B cell (primary cell): Measurements from ENCODE around the gene GNG2. TPM values are rescaled to one million over a fixed set of nuclear protein-coding genes. Genes with fewer than 3 reads are reported as not detected.

Experiments used
- ATAC-seq: fragments of 200-7000 bp; cut with Tn5 transposase; one replicate; pipeline ENCODE4 v1.10.0; 2021; ENCODE audit warnings: low read depth, mild to moderate bottlenecking, moderate number of reproducible peaks, moderate library complexity
- CTCF ChIA-PET: fragments of 350-600 bp; sonication (Branson Sonifier 250); formaldehyde crosslinking; loops from one replicate; lab custom pipeline; 2021; ENCODE audit warnings: antibody characterized with exemption, inconsistent platforms; lab: Charles Lee
- POLR2A ChIA-PET: fragments of 350-600 bp; sonication (Branson Sonifier 250); formaldehyde crosslinking; loops from one replicate; lab custom pipeline; 2021; ENCODE audit warnings: antibody characterized with exemption; lab: Charles Lee
- DNase-seq: peaks from one replicate; pipeline ENCODE4 v3.0.0; 2013
- H2AFZ ChIP-seq: 2 replicates; pipeline ENCODE4 v1.6.1; 2012; ENCODE audit warnings: mild to moderate bottlenecking, low read depth, low read length; ENCODE audit not compliant: insufficient read depth, poor library complexity, severe bottlenecking
- H3K27ac ChIP-seq, 2 donors: 1 replicate in 1 of 2; 2 replicates in 1 of 2; pipeline ENCODE4 v1.5.1; 2012 to 2013; ENCODE audit warnings: low read length in 2 of 2, mild to moderate bottlenecking in 2 of 2, moderate library complexity in 1 of 2
- H3K27me3 ChIP-seq, 4 experiments: fragments of 200-600 bp in 1 of 4; sonication (generic) in 1 of 4; replicated peaks in 1 of 4; 1 replicate in 2 of 4; 2 replicates in 2 of 4; pipeline versions ENCODE4 v1.6.1 to v1.7.0; 2013 to 2016; ENCODE audit warnings: low read length in 3 of 4, mild to moderate bottlenecking in 2 of 4, mixed read lengths in 1 of 4, moderate library complexity in 1 of 4; ENCODE audit not compliant: insufficient read depth in 4 of 4, control insufficient read depth in 3 of 4; ENCODE audit errors: control extremely low read depth in 1 of 4
- H3K36me3 ChIP-seq, 2 experiments: replicated peaks in 1 of 2; 1 replicate in 1 of 2; 2 replicates in 1 of 2; pipeline versions ENCODE4 v1.6.1 to v1.7.1; 2013; ENCODE audit warnings: low read length in 1 of 2; ENCODE audit not compliant: insufficient read depth in 2 of 2, control insufficient read depth in 1 of 2; ENCODE audit errors: control extremely low read depth in 1 of 2, extremely low read depth in 1 of 2
- H3K4me1 ChIP-seq, 2 donors: fragments of 200-600 bp in 1 of 2; sonication (generic) in 1 of 2; 1 replicate in 1 of 2; 2 replicates in 1 of 2; pipeline versions ENCODE4 v1.5.1 to v1.6.1; 2013 to 2017; ENCODE audit warnings: low read length in 2 of 2; ENCODE audit not compliant: control insufficient read depth in 2 of 2, insufficient read depth in 2 of 2
- H3K4me2 ChIP-seq: replicated peaks from 2 replicates; pipeline ENCODE3; 2012; ENCODE audit warnings: mild to moderate bottlenecking, low read depth, low read length; ENCODE audit not compliant: poor library complexity, severe bottlenecking
- H3K4me3 ChIP-seq, 5 experiments: fragments of 200-600 bp in 1 of 5; sonication (generic) in 1 of 5; 1 replicate in 3 of 5; 2 replicates in 2 of 5; pipeline versions ENCODE4 v1.5.1 to v1.7.0; 2011 to 2016; ENCODE audit warnings: low read length in 4 of 5, mild to moderate bottlenecking in 4 of 5, low read depth in 2 of 5, control low read depth in 1 of 5, moderate library complexity in 1 of 5; ENCODE audit not compliant: insufficient read depth in 1 of 5; ENCODE audit errors: control extremely low read depth in 1 of 5, extremely low read depth in 1 of 5
- H3K79me2 ChIP-seq: fragments of 200-600 bp; sonication (generic); one replicate; pipeline ENCODE4 v1.6.0; 2016; ENCODE audit warnings: low read length; ENCODE audit not compliant: control insufficient read depth, insufficient read depth
- H3K9ac ChIP-seq: fragments of 200-600 bp; sonication (generic); 2 replicates; pipeline ENCODE4 v1.6.1; 2017; ENCODE audit warnings: mild to moderate bottlenecking, low read length, moderate library complexity
- H3K9me3 ChIP-seq, 3 donors: one replicate each; pipeline versions ENCODE4 v1.6.1 to v1.7.1; 2013; ENCODE audit warnings: low read length in 2 of 3; ENCODE audit not compliant: control insufficient read depth in 2 of 3, insufficient read depth in 1 of 3; ENCODE audit errors: control extremely low read depth in 1 of 3
- H4K20me1 ChIP-seq: 2 replicates; pipeline ENCODE4 v1.6.0; 2012; ENCODE audit warnings: mild to moderate bottlenecking, low read length; ENCODE audit not compliant: insufficient read depth, control insufficient read depth, poor library complexity, severe bottlenecking
- H3K27ac Mint-ChIP-seq: one replicate; pipeline ENCODE4 v1.8.0; 2021; ENCODE audit warnings: mixed read lengths
- H3K27me3 Mint-ChIP-seq: one replicate; pipeline ENCODE4 v1.8.0; 2021; ENCODE audit warnings: mixed read lengths
- H3K4me1 Mint-ChIP-seq: one replicate; pipeline ENCODE4 v1.8.0; 2021; ENCODE audit warnings: mixed read lengths
- H3K4me3 Mint-ChIP-seq: one replicate; pipeline ENCODE4 v1.8.0; 2021; ENCODE audit warnings: mixed read lengths
- H3K9me3 Mint-ChIP-seq: one replicate; pipeline ENCODE4 v1.8.0; 2022; ENCODE audit warnings: mixed read lengths; ENCODE audit not compliant: insufficient read depth
- CTCF ChIP-seq: fragments of 200-600 bp; IDR thresholded peaks from one replicate; pipeline ENCODE4 v1.8.0; 2022; ENCODE audit warnings: antibody characterized with exemption, mild to moderate bottlenecking
- EZH2 ChIP-seq: IDR thresholded peaks from 2 replicates; pipeline ENCODE4 v1.6.1; 2012; ENCODE audit warnings: borderline replicate concordance, low read depth, mild to moderate bottlenecking, moderate library complexity, low read length; ENCODE audit not compliant: insufficient read depth, poor library complexity, severe bottlenecking
- WGBS: methylation state at CpG from one replicate; pipeline ENCODE4 v1.1.5; 2013; ENCODE audit warnings: missing lambda C conversion rate; ENCODE audit not compliant: insufficient coverage; 5-methylcytosine and 5-hydroxymethylcytosine counted together
- intact Hi-C: fragments of 100-400 bp; cut with micrococcal nuclease; formaldehyde crosslinking; loops from one replicate; pipeline ENCODE4 v1.10.0; 2022
- polyA plus RNA-seq: library from polyadenylated mRNA; depleted of rRNA; stranded (reverse); fragments of >200 nt; gene quantifications from 2 replicates; pipeline ENCODE4 v1.2.3, GENCODE V29; 2012
- total RNA-seq, 2 donors: library from RNA; stranded (reverse); fragments of 120-200 nt in 1 of 2; gene quantifications; 1 replicate in 1 of 2; 2 replicates in 1 of 2; pipeline versions ENCODE4 v1.2.3 to v1.2.4, GENCODE V29; 2013 to 2022

GNG2 gene
- total and polyA plus RNA-seq, 2 donors (not counting 1 experiment from before 2014, with no cell fraction given): 21.9 to 57.6 TPM

- no peaks in the 10 kb centered on the region for H3K27me3 Mint-ChIP-seq
- DNase-seq (no peak), ATAC-seq (no peak)
- Histone ChIP-seq H3K79me2 (peaks cover 65% of the 10 kb centered on the region), H3K4me3 (no peak overlapping the region), H3K27me3 (no peaks in the 10 kb centered on the region), H3K9me3 (peaks cover 1 to 17% (median 9%) of the 10 kb centered on the region in 3 donors), H2AFZ (no peak overlapping the region), H3K9ac (no peak overlapping the region), H3K4me2 (no peak overlapping the region), H4K20me1 (peaks cover 32% of the 10 kb centered on the region), H3K4me1 (peaks cover 6 to 14% of the 10 kb centered on the region in 2 donors), H3K27ac (no peak overlapping the region), H3K36me3 (peaks cover 0 to 6% of the 10 kb centered on the region in 2 experiments)
- ChIA-PET POLR2A (no interaction called here), CTCF (interaction anchor here (1.2 kb wide), 1 partner anchor 14 kb away, joined by 3 read pairs; no protein-coding TSS in a partner anchor)
- H3K4me3 Mint-ChIP-seq: no peak overlapping the region
- peaks cover 7% of the 10 kb centered on the region for H3K9me3 Mint-ChIP-seq
- H3K4me1 Mint-ChIP-seq: peaks cover 24% of the 10 kb centered on the region
- TF ChIP-seq EZH2 (no peak), CTCF (no peak)
- no peak overlapping the region for H3K27ac Mint-ChIP-seq
- 100% methylated on average over 1 of the region's 3 CpGs for WGBS
- intact Hi-C loops: loop anchor here (5.0 kb wide), 1 partner anchor 46 kb away; the partner anchor contains the start of gene GNG2
These were observed 47.7 kb downstream of the GNG2 start for GRCh38 chr14:51908086-51908485.

- H3K27ac ChIP-seq: no peak overlapping the region
- no peaks in the 10 kb centered on the region for H3K4me1 ChIP-seq
- TF ChIP-seq CTCF (no peak), EZH2 (no peak)
- no peaks in the 10 kb centered on the region for H3K9me3 ChIP-seq
- ATAC-seq: no peak
- DNase-seq: no peak
- Mint-ChIP-seq H3K27me3 (no peaks in the 10 kb centered on the region), H3K4me3 (no peak overlapping the region), H3K27ac (no peak overlapping the region), H3K9me3 (no peaks in the 10 kb centered on the region), H3K4me1 (peaks cover 33% of the 10 kb centered on the region)
- H3K4me3 ChIP-seq: no peak overlapping the region
- WGBS: no CpG with 5 or more reads among the region's 2 CpGs
- intact Hi-C loops: no loop called here
- H3K27me3 ChIP-seq: no peaks in the 10 kb centered on the region
- H3K9ac ChIP-seq: no peak overlapping the region
- H3K4me2 ChIP-seq: no peak overlapping the region
- ChIA-PET POLR2A (no interaction called here), CTCF (interaction anchor here (1.0 to 1.3 kb wide), 2 partner anchors 21 to 67 kb away, joined by 3 to 6 read pairs; no protein-coding TSS in a partner anchor)
- H3K36me3 ChIP-seq: peaks cover 2 to 8% of the 10 kb centered on the region in 2 experiments
- H2AFZ ChIP-seq: no peak overlapping the region
- H3K79me2 ChIP-seq: peaks cover 78% of the 10 kb centered on the region
- peaks cover 37% of the 10 kb centered on the region for H4K20me1 ChIP-seq
These were observed 51.8 kb downstream of the GNG2 start for GRCh38 chr14:51912112-51912786.
